ENCODE measurements around the gene TYR.
A peak's percentile ranks its signal among the peaks of the same experiment; 100 is the strongest.
"Not testable (repeated sequence)": the region's sequence is repeated elsewhere in the genome, so short reads cannot be mapped to it uniquely, and the experiment has no call there.

Gene TYR

GRCh38 chr11:89321401-89321800 is 143.7 kb downstream of the TYR start:
- DNase-seq (ENCODE audit: insufficient read length, low spot score) (no peak), FAIRE-seq (no peak)
- TF ChIP-seq POU2F2 (IDR thresholded peaks at IDR 0.05; ENCODE audit: low read depth, low read length) (no peak), SPI1 (IDR thresholded peaks at IDR 0.05; ENCODE audit: low read depth, low read length) (no peak), PAX5 (IDR thresholded peaks at IDR 0.05; ENCODE audit: insufficient read depth, low read length, severe bottlenecking) (no peak), TAF1 (IDR thresholded peaks at IDR 0.05; ENCODE audit: low read depth, low read length) (no peak), POLR2A (IDR thresholded peaks at IDR 0.05; ENCODE audit: low read depth, low read length) (no peak), POLR2AphosphoS5 (IDR thresholded peaks at IDR 0.05; ENCODE audit: low read depth, low read length) (no peak)

- TF ChIP-seq POLR2A (IDR thresholded peaks at IDR 0.05; ENCODE audit: low read depth, low read length): no peak
- no peak for TF ChIP-seq POU2F2 (IDR thresholded peaks at IDR 0.05; ENCODE audit: low read depth, low read length)
- no peak for TF ChIP-seq POLR2AphosphoS5 (IDR thresholded peaks at IDR 0.05; ENCODE audit: low read depth, low read length)
- TF ChIP-seq PAX5 (IDR thresholded peaks at IDR 0.05; ENCODE audit: insufficient read depth, low read length, severe bottlenecking): no peak
- TF ChIP-seq SPI1 (IDR thresholded peaks at IDR 0.05; ENCODE audit: low read depth, low read length): no peak
- no peak for TF ChIP-seq TAF1 (IDR thresholded peaks at IDR 0.05; ENCODE audit: low read depth, low read length)
- FAIRE-seq (no peak), DNase-seq (ENCODE audit: insufficient read length, low spot score) (no peak)
Observed at GRCh38 chr11:89327885-89328284, 150.2 kb downstream of the TYR start.

- DNase-seq (ENCODE audit: insufficient read length, low spot score); FAIRE-seq: not testable (repeated sequence)
Observed at GRCh38 chr11:89331940-89332339, 154.3 kb downstream of the TYR start.

- DNase-seq (ENCODE audit: insufficient read length, low spot score): not testable (repeated sequence)
- FAIRE-seq: peak; percentile 35
Observed at GRCh38 chr11:89333704-89334103, 156.0 kb downstream of the TYR start.

GRCh38 chr11:89337100-89337650 is 159.5 kb downstream of the TYR start:
- not testable (repeated sequence) for DNase-seq (ENCODE audit: insufficient read length, low spot score); FAIRE-seq

GRCh38 chr11:89338073-89338472 is 160.4 kb downstream of the TYR start:
- not testable (repeated sequence) for FAIRE-seq; DNase-seq (ENCODE audit: insufficient read length, low spot score)

- FAIRE-seq; DNase-seq (ENCODE audit: insufficient read length, low spot score): not testable (repeated sequence)
Observed at GRCh38 chr11:89340450-89340849, 162.8 kb downstream of the TYR start.

GRCh38 chr11:89342880-89343572 is 165.4 kb downstream of the TYR start:
- not testable (repeated sequence) for DNase-seq (ENCODE audit: insufficient read length, low spot score); FAIRE-seq
